Uterus (tissue), 2 donors: Measurements from ENCODE around the gene FAM162A.

Experiments
- POLR2A ChIP-seq, 2 donors: fragments of 450-650 bp; IDR thresholded peaks; one replicate each; pipeline ENCODE4 v1.6.1; 2016; ENCODE audit warnings: antibody characterized with exemption in 2 of 2, mild to moderate bottlenecking in 1 of 2, moderate library complexity in 1 of 2
- TF ChIP-seq, protein P1 (sequence below), 4 experiments: fragments of 200-600 bp in 2 of 4; fragments of 450-650 bp in 2 of 4; sonication (generic) in 2 of 4; IDR thresholded peaks; one replicate each; pipeline ENCODE4 v1.5.1; 2016 to 2019; ENCODE audit warnings: antibody characterized with exemption in 4 of 4, mild to moderate bottlenecking in 2 of 4, moderate library complexity in 1 of 4

DNA sequence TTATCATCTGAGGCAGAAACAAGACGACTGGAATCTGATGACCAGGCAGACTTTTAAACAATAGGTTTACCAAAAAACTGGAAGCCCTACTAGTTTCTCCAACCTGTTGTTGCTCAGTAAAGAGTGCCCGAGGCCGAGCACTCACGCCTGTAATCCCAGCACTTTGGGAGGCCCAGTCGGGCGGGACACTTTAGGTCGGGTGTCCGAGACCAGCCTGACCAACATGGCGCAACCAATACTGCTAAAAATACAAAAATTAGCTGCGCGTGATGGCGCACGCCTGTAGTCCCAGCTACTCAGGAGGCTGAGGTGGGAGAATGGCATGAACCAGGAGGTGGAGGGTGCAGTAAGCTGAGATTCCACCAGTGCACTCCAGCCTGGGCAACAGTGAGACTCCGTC, 33.0 kb downstream of the FAM162A start:
- TF ChIP-seq, protein P1, sequence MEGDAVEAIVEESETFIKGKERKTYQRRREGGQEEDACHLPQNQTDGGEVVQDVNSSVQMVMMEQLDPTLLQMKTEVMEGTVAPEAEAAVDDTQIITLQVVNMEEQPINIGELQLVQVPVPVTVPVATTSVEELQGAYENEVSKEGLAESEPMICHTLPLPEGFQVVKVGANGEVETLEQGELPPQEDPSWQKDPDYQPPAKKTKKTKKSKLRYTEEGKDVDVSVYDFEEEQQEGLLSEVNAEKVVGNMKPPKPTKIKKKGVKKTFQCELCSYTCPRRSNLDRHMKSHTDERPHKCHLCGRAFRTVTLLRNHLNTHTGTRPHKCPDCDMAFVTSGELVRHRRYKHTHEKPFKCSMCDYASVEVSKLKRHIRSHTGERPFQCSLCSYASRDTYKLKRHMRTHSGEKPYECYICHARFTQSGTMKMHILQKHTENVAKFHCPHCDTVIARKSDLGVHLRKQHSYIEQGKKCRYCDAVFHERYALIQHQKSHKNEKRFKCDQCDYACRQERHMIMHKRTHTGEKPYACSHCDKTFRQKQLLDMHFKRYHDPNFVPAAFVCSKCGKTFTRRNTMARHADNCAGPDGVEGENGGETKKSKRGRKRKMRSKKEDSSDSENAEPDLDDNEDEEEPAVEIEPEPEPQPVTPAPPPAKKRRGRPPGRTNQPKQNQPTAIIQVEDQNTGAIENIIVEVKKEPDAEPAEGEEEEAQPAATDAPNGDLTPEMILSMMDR (IDR thresholded peaks at IDR 0.05) = no peak
- no peak for TF ChIP-seq POLR2A (IDR thresholded peaks at IDR 0.05)
